Panc1 (cell line): ENCODE results near the gene PHKG1. TPM values are rescaled to one million over a fixed set of nuclear protein-coding genes. Genes with fewer than 3 reads are reported as not detected.

ENCODE experiments used
- ATAC-seq: fragments of 200-7000 bp; cut with Tn5 transposase; 2 replicates; pipeline ENCODE4 v1.9.1; 2020; ENCODE audit warnings: mild to moderate bottlenecking, moderate library complexity
- BruUV-seq: library from RNA; stranded (reverse); fragments of 400-500 nt; replicated peaks from 2 replicates; lab custom pipeline; 2021; lab: Mats Ljungman, UMichigan
- CTCF ChIA-PET: fragments of 300-600 bp; sonication (Branson Sonifier 250); formaldehyde crosslinking; loops from one replicate; lab custom pipeline; 2022; ENCODE audit warnings: antibody characterized with exemption; lab: Charles Lee
- POLR2A ChIA-PET: fragments of 300-600 bp; sonication (Branson Sonifier 250); formaldehyde crosslinking; loops from one replicate; lab custom pipeline; 2022; ENCODE audit warnings: antibody characterized with exemption; lab: Charles Lee
- DNase-seq: peaks from one replicate; pipeline ENCODE4 v3.0.0-alpha.2; 2010; ENCODE audit warnings: low read depth, low spot score
- H3K27ac ChIP-seq: 2 replicates; pipeline ENCODE4 v1.5.1; 2011; ENCODE audit warnings: mild to moderate bottlenecking, low read length, inconsistent platforms
- H3K27me3 ChIP-seq: fragments of 200-500 bp; sonication (Bioruptor generic); 2 replicates; pipeline ENCODE4 v1.6.0; 2014; ENCODE audit warnings: low read length, inconsistent platforms; ENCODE audit not compliant: control insufficient read depth, insufficient read depth
- H3K36me3 ChIP-seq: fragments of 200-500 bp; sonication (Bioruptor generic); 2 replicates; pipeline ENCODE4 v1.5.1; 2014; ENCODE audit warnings: inconsistent platforms, mild to moderate bottlenecking, low read length, moderate library complexity; ENCODE audit not compliant: control insufficient read depth, insufficient read depth
- H3K4me1 ChIP-seq: 2 replicates; pipeline ENCODE4 v1.5.1; 2011; ENCODE audit warnings: inconsistent platforms, mild to moderate bottlenecking, low read length, moderate library complexity; ENCODE audit not compliant: control insufficient read depth, insufficient read depth
- H3K4me3 ChIP-seq, 2 experiments: 2 replicates each; pipeline ENCODE4 v1.5.1; 2011 to 2012; ENCODE audit warnings: low read depth in 2 of 2, low read length in 2 of 2, mild to moderate bottlenecking in 2 of 2, inconsistent platforms in 1 of 2, moderate library complexity in 1 of 2
- H3K9me3 ChIP-seq: fragments of 200-500 bp; sonication (Bioruptor generic); 2 replicates; pipeline ENCODE4 v1.5.1; 2014; ENCODE audit warnings: low read depth, mild to moderate bottlenecking, inconsistent platforms, low read length, moderate library complexity; ENCODE audit not compliant: control insufficient read depth, insufficient read depth
- POLR2AphosphoS5 ChIP-seq: IDR thresholded peaks from 2 replicates; pipeline ENCODE4 v1.6.1; 2012; ENCODE audit warnings: mild to moderate bottlenecking, low read depth, low read length, moderate library complexity
- SIN3A ChIP-seq: IDR thresholded peaks from 2 replicates; pipeline ENCODE4 v1.6.1; 2012; ENCODE audit warnings: low read depth, mild to moderate bottlenecking, low read length, moderate library complexity, borderline replicate concordance; ENCODE audit not compliant: insufficient read depth
- TCF7L2 ChIP-seq: IDR thresholded peaks from 2 replicates; pipeline ENCODE4 v1.6.1; 2011; ENCODE audit warnings: mild to moderate bottlenecking, low read depth, low read length, inconsistent platforms
- in situ Hi-C: cut with HindIII; loops from 2 replicates; pipeline ENCODE4 v1.10.0; 2016; ENCODE audit warnings: low sequenced_read_pairs, low pct_unique_long_range_greater_than_20kb
- intact Hi-C: fragments of 100-400 bp; cut with micrococcal nuclease; formaldehyde crosslinking; loops from one replicate; pipeline ENCODE4 v1.10.0; 2022; ENCODE audit not compliant: unreplicated experiment
- total RNA-seq: library from RNA; stranded (reverse); gene quantifications from one replicate; pipeline ENCODE4 v1.2.1, GENCODE V29; 2021; ENCODE audit not compliant: unreplicated experiment
- TF ChIP-seq, protein P1 (sequence below), 2 experiments: IDR thresholded peaks; 2 replicates each; pipeline ENCODE4 v1.6.1; 2011 to 2012; ENCODE audit warnings: low read depth in 2 of 2, control low read depth in 1 of 2, low read length in 1 of 2, mild to moderate bottlenecking in 1 of 2, moderate library complexity in 1 of 2; ENCODE audit not compliant: insufficient read depth in 1 of 2
- TF ChIP-seq, protein P2 (sequence below): fragments of 450-650 bp; IDR thresholded peaks from 2 replicates; pipeline ENCODE4 v1.5.1; 2017; ENCODE audit warnings: mild to moderate bottlenecking

Gene PHKG1
- total RNA-seq, 1 experiment from 2014 or later, result 0.67 TPM

DNA sequence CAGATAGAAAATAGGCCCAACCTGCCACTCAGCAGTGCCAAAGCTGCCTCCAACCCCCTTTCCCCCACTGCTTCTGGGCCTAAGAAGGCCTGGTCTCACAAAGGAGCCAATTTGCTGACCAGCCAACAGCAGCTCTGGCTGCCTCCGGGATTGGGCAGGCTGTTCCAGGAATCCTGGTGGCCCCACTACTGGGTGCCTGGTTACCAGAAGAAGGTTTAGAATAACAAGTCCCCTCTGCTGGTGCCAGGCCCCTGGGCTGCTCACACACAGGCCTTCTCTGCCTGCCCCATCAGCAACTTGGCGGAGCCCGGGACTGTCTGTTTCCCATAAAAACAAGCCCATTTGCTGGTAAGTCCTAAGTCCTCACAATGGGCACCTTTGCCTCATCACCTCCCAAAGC lies 1.2 kb downstream of the PHKG1 start:
- H3K27ac ChIP-seq, result no peak overlapping the region; the same call in 1 of the 2 replicates
- H3K4me3 ChIP-seq, result no peak overlapping the region
- H3K4me1 ChIP-seq, result peaks cover 11% of the 10 kb centered on the region; the same call in 1 of the 2 replicates
- in situ Hi-C loops, result no loop called here
- intact Hi-C loops, result no loop called here
- BruUV-seq, result TSS peak; percentile 83
- no peak for DNase-seq
- TF ChIP-seq, protein P1, sequence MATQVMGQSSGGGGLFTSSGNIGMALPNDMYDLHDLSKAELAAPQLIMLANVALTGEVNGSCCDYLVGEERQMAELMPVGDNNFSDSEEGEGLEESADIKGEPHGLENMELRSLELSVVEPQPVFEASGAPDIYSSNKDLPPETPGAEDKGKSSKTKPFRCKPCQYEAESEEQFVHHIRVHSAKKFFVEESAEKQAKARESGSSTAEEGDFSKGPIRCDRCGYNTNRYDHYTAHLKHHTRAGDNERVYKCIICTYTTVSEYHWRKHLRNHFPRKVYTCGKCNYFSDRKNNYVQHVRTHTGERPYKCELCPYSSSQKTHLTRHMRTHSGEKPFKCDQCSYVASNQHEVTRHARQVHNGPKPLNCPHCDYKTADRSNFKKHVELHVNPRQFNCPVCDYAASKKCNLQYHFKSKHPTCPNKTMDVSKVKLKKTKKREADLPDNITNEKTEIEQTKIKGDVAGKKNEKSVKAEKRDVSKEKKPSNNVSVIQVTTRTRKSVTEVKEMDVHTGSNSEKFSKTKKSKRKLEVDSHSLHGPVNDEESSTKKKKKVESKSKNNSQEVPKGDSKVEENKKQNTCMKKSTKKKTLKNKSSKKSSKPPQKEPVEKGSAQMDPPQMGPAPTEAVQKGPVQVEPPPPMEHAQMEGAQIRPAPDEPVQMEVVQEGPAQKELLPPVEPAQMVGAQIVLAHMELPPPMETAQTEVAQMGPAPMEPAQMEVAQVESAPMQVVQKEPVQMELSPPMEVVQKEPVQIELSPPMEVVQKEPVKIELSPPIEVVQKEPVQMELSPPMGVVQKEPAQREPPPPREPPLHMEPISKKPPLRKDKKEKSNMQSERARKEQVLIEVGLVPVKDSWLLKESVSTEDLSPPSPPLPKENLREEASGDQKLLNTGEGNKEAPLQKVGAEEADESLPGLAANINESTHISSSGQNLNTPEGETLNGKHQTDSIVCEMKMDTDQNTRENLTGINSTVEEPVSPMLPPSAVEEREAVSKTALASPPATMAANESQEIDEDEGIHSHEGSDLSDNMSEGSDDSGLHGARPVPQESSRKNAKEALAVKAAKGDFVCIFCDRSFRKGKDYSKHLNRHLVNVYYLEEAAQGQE (IDR thresholded peaks at IDR 0.05; ENCODE audit: insufficient read depth in 1 of 2, low read depth in 2 of 2, low read length in 1 of 2), result no peak
- no peak for TF ChIP-seq SIN3A
- no peaks in the 10 kb centered on the region for H3K9me3 ChIP-seq
- ATAC-seq, result no peak
- ChIA-PET POLR2A (no interaction called here), CTCF (no interaction called here)
- no peaks in the 10 kb centered on the region for H3K36me3 ChIP-seq
- H3K27me3 ChIP-seq, result no peaks in the 10 kb centered on the region

DNA sequence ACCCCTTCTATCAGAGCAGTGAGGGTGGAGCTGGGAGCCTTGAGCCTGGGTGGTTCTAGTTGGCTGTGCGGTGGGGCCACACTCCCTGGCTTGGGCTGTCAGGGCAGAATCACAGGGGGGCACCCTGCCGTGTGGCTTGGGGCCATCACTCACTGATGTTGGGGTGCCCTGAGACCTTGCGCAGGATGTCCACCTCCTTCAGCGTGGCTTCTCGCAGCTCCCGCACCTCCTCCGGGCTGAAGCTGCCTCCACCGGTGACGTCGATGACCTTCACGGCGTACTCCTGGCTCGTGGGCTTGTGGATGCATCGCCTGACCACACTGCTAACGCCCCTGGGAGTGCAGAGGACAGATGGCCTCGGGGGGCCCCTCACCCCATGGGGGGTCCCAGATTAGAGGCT lies 5.3 kb downstream of the PHKG1 start:
- TF ChIP-seq, protein P1 (IDR thresholded peaks at IDR 0.05; ENCODE audit: insufficient read depth in 1 of 2, low read depth in 2 of 2, low read length in 1 of 2), result no peak
- no peak for TF ChIP-seq SIN3A
- TF ChIP-seq TCF7L2, result no peak
- TF ChIP-seq POLR2AphosphoS5, result no peak
- TF ChIP-seq, protein P2, sequence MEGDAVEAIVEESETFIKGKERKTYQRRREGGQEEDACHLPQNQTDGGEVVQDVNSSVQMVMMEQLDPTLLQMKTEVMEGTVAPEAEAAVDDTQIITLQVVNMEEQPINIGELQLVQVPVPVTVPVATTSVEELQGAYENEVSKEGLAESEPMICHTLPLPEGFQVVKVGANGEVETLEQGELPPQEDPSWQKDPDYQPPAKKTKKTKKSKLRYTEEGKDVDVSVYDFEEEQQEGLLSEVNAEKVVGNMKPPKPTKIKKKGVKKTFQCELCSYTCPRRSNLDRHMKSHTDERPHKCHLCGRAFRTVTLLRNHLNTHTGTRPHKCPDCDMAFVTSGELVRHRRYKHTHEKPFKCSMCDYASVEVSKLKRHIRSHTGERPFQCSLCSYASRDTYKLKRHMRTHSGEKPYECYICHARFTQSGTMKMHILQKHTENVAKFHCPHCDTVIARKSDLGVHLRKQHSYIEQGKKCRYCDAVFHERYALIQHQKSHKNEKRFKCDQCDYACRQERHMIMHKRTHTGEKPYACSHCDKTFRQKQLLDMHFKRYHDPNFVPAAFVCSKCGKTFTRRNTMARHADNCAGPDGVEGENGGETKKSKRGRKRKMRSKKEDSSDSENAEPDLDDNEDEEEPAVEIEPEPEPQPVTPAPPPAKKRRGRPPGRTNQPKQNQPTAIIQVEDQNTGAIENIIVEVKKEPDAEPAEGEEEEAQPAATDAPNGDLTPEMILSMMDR, result no peak
- POLR2A ChIA-PET, result no interaction called here
- Histone ChIP-seq H3K36me3 (no peaks in the 10 kb centered on the region), H3K4me3 (no peak overlapping the region), H3K27me3 (no peaks in the 10 kb centered on the region), H3K27ac (no peak overlapping the region), H3K9me3 (no peaks in the 10 kb centered on the region), H3K4me1 (peaks cover 2% of the 10 kb centered on the region; the same call in 1 of the 2 replicates)
- DNase-seq, result no peak
- no peak for ATAC-seq
- no TSS peak for BruUV-seq
- in situ Hi-C loops (no loop called here), intact Hi-C loops (no loop called here)
- CTCF ChIA-PET, result no interaction called here
